Cardiac fibroblast (primary cell): Measurements from ENCODE around the gene LRRN2.

Experiments used
- DNase-seq, 2 donors: peaks; one replicate each; pipeline versions ENCODE4 v3.0.0 to v3.0.0-alpha.2; 2010; ENCODE audit warnings: low read depth in 2 of 2
- H3K4me3 ChIP-seq, 2 donors: replicated peaks in 1 of 2; 1 replicate in 1 of 2; 2 replicates in 1 of 2; pipeline ENCODE4 v1.5.1; 2011; ENCODE audit warnings: low read depth in 2 of 2, low read length in 2 of 2, mild to moderate bottlenecking in 2 of 2, moderate library complexity in 1 of 2
- CTCF ChIP-seq: IDR thresholded peaks from one replicate; pipeline ENCODE4 v1.5.1; 2011; ENCODE audit warnings: low read depth, mild to moderate bottlenecking, low read length, inconsistent platforms

LRRN2 gene

GRCh38 chr1:204706838-204707509 lies 21.4 kb upstream of the LRRN2 start:
- no peak for TF ChIP-seq CTCF
- H3K4me3 ChIP-seq, result no peak overlapping the region
- DNase-seq, result no peak

GRCh38 chr1:204705888-204706837 lies 20.6 kb upstream of the LRRN2 start:
- H3K4me3 ChIP-seq, result no peak overlapping the region
- TF ChIP-seq CTCF, result no peak
- no peak for DNase-seq

GRCh38 chr1:204705493-204705811 lies 19.9 kb upstream of the LRRN2 start:
- no peak for TF ChIP-seq CTCF
- no peak for DNase-seq
- no peak overlapping the region for H3K4me3 ChIP-seq

- H3K4me3 ChIP-seq, result no peak overlapping the region
- DNase-seq, result no peak
- TF ChIP-seq CTCF, result no peak
Measured at GRCh38 chr1:204704794-204705492, 19.4 kb upstream of the LRRN2 start.

GRCh38 chr1:204703826-204704612 lies 18.5 kb upstream of the LRRN2 start:
- H3K4me3 ChIP-seq, result no peak overlapping the region
- no peak for TF ChIP-seq CTCF
- no peak for DNase-seq

- H3K4me3 ChIP-seq, result no peak overlapping the region
- TF ChIP-seq CTCF, result no peak
- DNase-seq, result no peak
Measured at GRCh38 chr1:204703268-204703664, 17.7 kb upstream of the LRRN2 start.
